Prostate gland (tissue), 2 donors: ENCODE results near the gene ZBTB16. TPM values are rescaled to one million over a fixed set of nuclear protein-coding genes. Genes with fewer than 3 reads are reported as not detected.
A peak's percentile ranks its signal among the peaks of the same experiment; 100 is the strongest.

Experiments
- DNase-seq: peaks from one replicate; pipeline ENCODE4 v3.0.0-alpha.2; 2019; ENCODE audit warnings: low spot score
- H3K27ac ChIP-seq, 2 donors: fragments of 200-600 bp; sonication (generic); 2 replicates each; pipeline ENCODE4 v1.5.1; 2017 to 2019
- H3K27me3 ChIP-seq: fragments of 200-600 bp; sonication (generic); replicated peaks from 2 replicates; pipeline ENCODE4 v1.5.1; 2019; ENCODE audit not compliant: insufficient read depth
- H3K36me3 ChIP-seq, 2 donors: fragments of 200-600 bp; sonication (generic); 1 replicate in 1 of 2; 2 replicates in 1 of 2; pipeline versions ENCODE4 v1.5.1 to v1.8.1; 2017 to 2019
- H3K4me1 ChIP-seq: fragments of 200-600 bp; sonication (generic); replicated peaks from 2 replicates; pipeline ENCODE4 v1.5.1; 2019
- H3K4me3 ChIP-seq, 2 donors: fragments of 200-600 bp; sonication (generic); 2 replicates each; pipeline ENCODE4 v1.5.1; 2017 to 2019
- H3K9me3 ChIP-seq: fragments of 200-600 bp; sonication (generic); 2 replicates; pipeline ENCODE4 v1.5.1; 2017
- POLR2A ChIP-seq: fragments of 450-650 bp; IDR thresholded peaks from one replicate; pipeline ENCODE4 v1.6.1; 2016; ENCODE audit warnings: antibody characterized with exemption, mild to moderate bottlenecking
- POLR2AphosphoS5 ChIP-seq: sonication (generic); formaldehyde crosslinking; IDR thresholded peaks from one replicate; pipeline ENCODE4 v1.6.1; 2017; ENCODE audit warnings: antibody characterized with exemption
- WGBS: methylation state at CpG from one replicate; pipeline ENCODE4 v1.1.5; 2018; 5-methylcytosine and 5-hydroxymethylcytosine counted together
- intact Hi-C: fragments of 100-400 bp; cut with DNase I; formaldehyde crosslinking; loops from one replicate; pipeline ENCODE4 v1.14.2; 2022
- total RNA-seq, 2 donors: library from RNA; depleted of rRNA; stranded (reverse); fragments of >200 nt; gene quantifications; one replicate each; pipeline ENCODE4 v1.1.0, GENCODE V29; 2016
- TF ChIP-seq, protein P1 (sequence below), 4 experiments: fragments of 200-600 bp in 2 of 4; fragments of 450-650 bp in 2 of 4; sonication (generic) in 2 of 4; IDR thresholded peaks; 1 replicate in 3 of 4; 2 replicates in 1 of 4; pipeline ENCODE4 v1.5.1; 2016 to 2019; ENCODE audit warnings: antibody characterized with exemption in 4 of 4, mild to moderate bottlenecking in 2 of 4, moderate library complexity in 2 of 4

Gene ZBTB16
- total RNA-seq, 2 donors from 2014 or later, result 171 to 230 TPM

DNA sequence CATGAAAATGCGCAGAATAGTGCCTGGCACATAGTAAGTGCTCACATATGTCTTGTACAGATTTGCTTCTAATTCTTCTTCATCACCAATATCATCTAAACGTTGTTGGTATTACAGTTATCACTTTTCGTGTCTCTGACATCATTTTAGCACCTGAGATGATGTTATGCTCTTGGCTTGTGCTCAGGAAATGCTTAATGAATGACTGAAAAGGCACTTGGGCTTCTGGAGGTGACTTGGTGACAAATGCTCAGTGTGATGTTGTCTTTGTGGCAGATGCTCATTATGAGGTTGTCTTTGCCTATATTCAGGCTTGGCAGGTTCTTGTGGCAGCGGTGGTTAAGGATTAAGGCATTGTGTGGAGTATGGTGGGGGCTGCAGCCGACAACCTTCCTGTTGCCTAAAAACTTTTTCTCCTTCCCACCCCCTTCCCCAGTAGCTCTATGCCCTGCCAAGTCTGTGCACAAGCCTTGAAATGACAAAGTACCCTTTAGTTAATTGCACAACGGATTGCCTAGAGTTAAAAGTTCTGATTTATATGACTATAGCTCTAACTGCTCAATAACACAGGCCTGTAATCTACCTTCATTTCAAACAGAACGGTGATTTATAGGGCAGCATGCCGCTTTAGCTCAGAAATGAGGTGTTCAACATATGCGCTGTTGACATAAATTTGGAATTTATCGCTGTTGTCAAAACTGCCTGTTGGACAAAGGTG, 82.5 kb downstream of the ZBTB16 start:
- TF ChIP-seq POLR2A, result no peak
- TF ChIP-seq POLR2AphosphoS5, result no peak
- TF ChIP-seq, protein P1, sequence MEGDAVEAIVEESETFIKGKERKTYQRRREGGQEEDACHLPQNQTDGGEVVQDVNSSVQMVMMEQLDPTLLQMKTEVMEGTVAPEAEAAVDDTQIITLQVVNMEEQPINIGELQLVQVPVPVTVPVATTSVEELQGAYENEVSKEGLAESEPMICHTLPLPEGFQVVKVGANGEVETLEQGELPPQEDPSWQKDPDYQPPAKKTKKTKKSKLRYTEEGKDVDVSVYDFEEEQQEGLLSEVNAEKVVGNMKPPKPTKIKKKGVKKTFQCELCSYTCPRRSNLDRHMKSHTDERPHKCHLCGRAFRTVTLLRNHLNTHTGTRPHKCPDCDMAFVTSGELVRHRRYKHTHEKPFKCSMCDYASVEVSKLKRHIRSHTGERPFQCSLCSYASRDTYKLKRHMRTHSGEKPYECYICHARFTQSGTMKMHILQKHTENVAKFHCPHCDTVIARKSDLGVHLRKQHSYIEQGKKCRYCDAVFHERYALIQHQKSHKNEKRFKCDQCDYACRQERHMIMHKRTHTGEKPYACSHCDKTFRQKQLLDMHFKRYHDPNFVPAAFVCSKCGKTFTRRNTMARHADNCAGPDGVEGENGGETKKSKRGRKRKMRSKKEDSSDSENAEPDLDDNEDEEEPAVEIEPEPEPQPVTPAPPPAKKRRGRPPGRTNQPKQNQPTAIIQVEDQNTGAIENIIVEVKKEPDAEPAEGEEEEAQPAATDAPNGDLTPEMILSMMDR (IDR thresholded peaks at IDR 0.05), result no peak
- Histone ChIP-seq H3K27me3 (no peaks in the 10 kb centered on the region), H3K4me1 (peaks cover 25% of the 10 kb centered on the region), H3K36me3 (no peaks in the 10 kb centered on the region), H3K27ac (peak overlapping the region; percentile 70 to 99), H3K9me3 (no peaks in the 10 kb centered on the region), H3K4me3 (no peak overlapping the region)
- DNase-seq, result no peak
- WGBS, result 55% methylated on average over 10 of the region's 10 CpGs
- intact Hi-C loops, result loop anchor here (10.0 kb wide), 1 partner anchor 57 kb away; no protein-coding TSS in a partner anchor

DNA sequence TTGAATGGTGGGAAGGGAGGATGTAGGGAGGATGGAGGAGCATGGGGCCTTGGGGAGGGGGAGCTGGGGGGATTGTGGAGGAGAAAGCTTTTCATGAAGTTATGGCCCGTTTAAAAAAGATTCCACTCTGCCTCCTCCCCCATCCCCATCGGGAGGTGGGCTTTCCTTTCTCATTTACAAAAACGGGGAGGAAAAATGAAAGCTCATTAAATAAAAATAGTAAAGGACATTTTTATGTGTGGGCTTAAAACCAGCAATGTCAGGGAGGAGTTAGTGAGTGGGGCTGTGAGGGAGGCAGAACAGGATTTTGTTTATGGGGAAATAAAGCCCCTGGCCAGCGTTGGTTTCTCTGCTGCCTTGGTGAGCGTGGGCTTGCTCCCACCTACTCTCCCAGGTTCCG, 83.2 kb downstream of the ZBTB16 start:
- intact Hi-C loops, result loop anchor here (10.0 kb wide), 1 partner anchor 58 kb away; no protein-coding TSS in a partner anchor
- no peak for DNase-seq
- WGBS, result 35% methylated on average over 6 of the region's 6 CpGs
- Histone ChIP-seq H3K27ac (peak overlapping the region; percentile 70 to 99), H3K4me1 (peaks cover 25% of the 10 kb centered on the region), H3K27me3 (no peaks in the 10 kb centered on the region), H3K36me3 (no peaks in the 10 kb centered on the region), H3K4me3 (no peak overlapping the region), H3K9me3 (no peaks in the 10 kb centered on the region)
- TF ChIP-seq POLR2AphosphoS5, result no peak
- TF ChIP-seq POLR2A, result no peak
- TF ChIP-seq, protein P1 (IDR thresholded peaks at IDR 0.05), result no peak

DNA sequence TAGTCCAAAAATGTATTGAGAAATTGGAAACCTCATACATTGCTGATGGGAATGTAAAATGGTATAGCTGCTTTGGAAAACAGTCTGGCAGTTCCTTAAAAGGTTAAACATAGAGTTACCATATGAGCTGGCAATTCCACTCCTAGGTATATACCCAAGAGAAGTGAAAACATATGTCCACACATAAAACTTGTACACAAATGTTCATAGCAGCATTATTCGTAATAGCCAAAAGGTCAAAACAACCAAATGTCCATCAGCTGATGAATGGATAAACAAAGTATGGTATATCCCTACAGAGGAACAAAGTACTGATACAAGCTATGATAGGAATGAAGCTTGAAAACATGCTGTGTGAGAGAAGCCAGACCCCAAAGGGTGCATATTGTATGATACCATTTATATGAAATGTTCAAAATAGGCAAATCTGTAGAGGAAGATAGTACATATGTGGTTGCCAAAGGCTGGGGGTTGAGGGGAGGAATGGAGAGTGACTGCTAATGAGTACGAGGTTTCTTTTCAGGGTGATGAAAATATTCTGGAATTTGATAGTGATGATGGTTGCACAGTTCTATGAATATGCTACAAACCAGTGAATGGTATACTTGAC, 85.8 kb downstream of the ZBTB16 start:
- WGBS, result 71% methylated on average over 2 of the region's 2 CpGs
- H3K36me3 ChIP-seq, result no peaks in the 10 kb centered on the region
- intact Hi-C loops, result loop anchor here (10.0 kb wide), 1 partner anchor 60 kb away; no protein-coding TSS in a partner anchor
- peak overlapping the region; percentile 70 to 99 for H3K27ac ChIP-seq
- H3K27me3 ChIP-seq, result no peaks in the 10 kb centered on the region
- no peaks in the 10 kb centered on the region for H3K9me3 ChIP-seq
- TF ChIP-seq POLR2A (no peak), POLR2AphosphoS5 (no peak)
- TF ChIP-seq, protein P1 (IDR thresholded peaks at IDR 0.05), result no peak
- no peak overlapping the region for H3K4me3 ChIP-seq
- no peak for DNase-seq
- H3K4me1 ChIP-seq, result peaks cover 37% of the 10 kb centered on the region

DNA sequence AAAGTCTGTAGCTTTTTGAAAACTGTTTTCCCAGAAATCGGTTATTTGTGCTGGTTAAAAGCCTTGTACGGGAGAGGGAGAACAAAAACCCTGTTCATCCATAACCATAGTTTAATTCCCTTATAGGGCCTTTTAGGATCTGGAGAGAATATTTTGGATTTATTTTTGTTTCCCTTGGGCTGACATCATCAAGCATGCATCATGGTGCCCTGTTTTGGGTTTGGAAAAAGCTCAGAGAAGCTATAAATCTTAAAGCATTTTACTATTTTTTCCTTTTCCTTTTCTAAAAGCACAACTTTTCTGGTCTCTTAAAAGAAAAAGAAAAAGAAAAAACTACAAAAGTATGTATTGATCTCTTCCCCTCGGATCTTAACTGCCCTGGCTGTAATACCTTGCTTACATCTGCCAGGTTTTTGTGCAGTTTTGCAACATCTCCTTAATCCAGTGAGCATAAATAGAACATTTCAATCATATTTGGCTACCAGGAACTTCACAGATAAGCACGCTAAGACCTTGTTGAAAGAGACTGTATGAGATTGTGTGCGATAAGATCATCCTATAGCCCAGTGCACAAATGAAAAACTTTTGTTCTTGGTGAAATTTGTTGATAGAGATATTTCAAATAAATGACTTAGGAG, 88.0 kb downstream of the ZBTB16 start:
- H3K4me1 ChIP-seq, result peaks cover 32% of the 10 kb centered on the region
- H3K36me3 ChIP-seq, result no peaks in the 10 kb centered on the region
- no peaks in the 10 kb centered on the region for H3K27me3 ChIP-seq
- H3K27ac ChIP-seq, result peak overlapping the region; percentile 70 to 99
- intact Hi-C loops, result loop anchor here (10.0 kb wide), 1 partner anchor 63 kb away; no protein-coding TSS in a partner anchor
- WGBS, result 53% methylated on average over 5 of the region's 5 CpGs
- DNase-seq, result no peak
- H3K4me3 ChIP-seq, result no peak overlapping the region
- no peaks in the 10 kb centered on the region for H3K9me3 ChIP-seq
- peak; percentile 11 for TF ChIP-seq POLR2AphosphoS5
- TF ChIP-seq POLR2A, result no peak

DNA sequence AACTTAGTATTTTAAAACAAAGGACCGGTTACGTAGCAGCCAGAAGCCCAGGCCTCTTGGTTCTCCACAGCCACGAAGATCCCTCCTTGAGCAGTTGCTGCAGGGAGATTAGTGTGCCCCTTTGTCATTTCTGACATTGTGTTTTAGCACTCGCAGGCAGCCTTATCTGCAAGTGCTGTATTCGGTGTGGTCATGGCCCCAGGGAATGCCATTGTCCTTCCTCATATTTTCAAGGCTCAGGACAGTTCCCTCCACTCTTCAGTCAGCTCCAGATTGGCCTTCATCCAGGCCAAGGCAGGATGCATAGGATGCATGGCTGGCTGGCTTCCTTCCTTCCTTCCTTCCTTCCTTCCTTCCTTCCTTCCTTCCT, 88.5 kb downstream of the ZBTB16 start:
- no peak overlapping the region for H3K4me3 ChIP-seq
- no peaks in the 10 kb centered on the region for H3K27me3 ChIP-seq
- DNase-seq, result no peak
- intact Hi-C loops, result loop anchor here (10.0 kb wide), 1 partner anchor 63 kb away; no protein-coding TSS in a partner anchor
- 44% methylated on average over 5 of the region's 5 CpGs for WGBS
- TF ChIP-seq POLR2AphosphoS5, result no peak
- TF ChIP-seq, protein P1 (IDR thresholded peaks at IDR 0.05), result no peak
- TF ChIP-seq POLR2A, result no peak
- no peaks in the 10 kb centered on the region for H3K36me3 ChIP-seq
- H3K27ac ChIP-seq, result peak overlapping the region; percentile 70 to 99
- peaks cover 31% of the 10 kb centered on the region for H3K4me1 ChIP-seq
- H3K9me3 ChIP-seq, result no peaks in the 10 kb centered on the region
